K562 (cell line): ENCODE data around the gene HEMGN. TPM values are rescaled to one million over a fixed set of nuclear protein-coding genes. Genes with fewer than 3 reads are reported as not detected.

Source experiments
- CEBPB ChIP-seq: fragments of 450-650 bp; IDR thresholded peaks from 2 replicates; pipeline ENCODE4 v1.6.1; 2016; ENCODE audit warnings: missing genetic modification characterization, missing compliant biosample characterization
- CTCF ChIP-seq, 3 experiments: IDR thresholded peaks in 2 of 3; conservative IDR thresholded peaks in 1 of 3; 2 replicates each; pipeline ENCODE4 v1.5.1; 2011 to 2012; ENCODE audit warnings: low read length in 3 of 3, mild to moderate bottlenecking in 3 of 3, control low read depth in 2 of 3, improper control_type of control experiment in 1 of 3, inconsistent platforms in 1 of 3, low read depth in 1 of 3, mixed read lengths in 1 of 3, moderate library complexity in 1 of 3; ENCODE audit not compliant: insufficient read depth in 2 of 3
- FUS ChIP-seq: fragments of 200-400 bp; formaldehyde crosslinking; optimal IDR thresholded peaks from 2 replicates; pipeline ENCODE3; 2017; ENCODE audit warnings: low read depth, low read length
- HMGN3 ChIP-seq: IDR thresholded peaks from 2 replicates; pipeline ENCODE4 v1.6.1; 2011; ENCODE audit warnings: borderline replicate concordance, low read depth, mild to moderate bottlenecking, mixed read lengths, low read length; ENCODE audit not compliant: insufficient read length; ENCODE audit errors: extremely low read depth
- KDM5B ChIP-seq: fragments of 200-600 bp; sonication (generic); IDR thresholded peaks from 2 replicates; pipeline ENCODE4 v1.6.1; 2012; ENCODE audit warnings: low read depth, mild to moderate bottlenecking, moderate library complexity, low read length, control low read depth, inconsistent platforms; ENCODE audit not compliant: insufficient replicate concordance
- LARP7 ChIP-seq: fragments of 450-650 bp; IDR thresholded peaks from 2 replicates; pipeline ENCODE4 v1.6.1; 2016
- MCM5 ChIP-seq: fragments of 450-650 bp; IDR thresholded peaks from 2 replicates; pipeline ENCODE4 v1.6.1; 2016; ENCODE audit warnings: low read depth
- TGIF2 ChIP-seq: sonication (generic); formaldehyde crosslinking; IDR thresholded peaks from 2 replicates; pipeline ENCODE4 v1.8.1; 2022; ENCODE audit warnings: mild to moderate bottlenecking, missing genetic modification reagents, moderate library complexity
- TRIM28 ChIP-seq: fragments of 450-650 bp; IDR thresholded peaks from 2 replicates; pipeline ENCODE4 v1.6.1; 2017
- ZNF212 ChIP-seq: fragments of 450-650 bp; formaldehyde crosslinking; IDR thresholded peaks from 2 replicates; pipeline ENCODE4 v1.4.0; 2020; ENCODE audit warnings: mild to moderate bottlenecking
- ZNF407 ChIP-seq: fragments of 450-650 bp; IDR thresholded peaks from 2 replicates; pipeline ENCODE4 v1.6.1; 2016; ENCODE audit warnings: low read depth
- ZSCAN32 ChIP-seq: fragments of 450-650 bp; formaldehyde crosslinking; IDR thresholded peaks from 2 replicates; pipeline ENCODE4 v1.4.0; 2020; ENCODE audit warnings: mild to moderate bottlenecking, moderate library complexity
- polyA plus RNA-seq, 8 experiments: library from polyadenylated mRNA; depleted of rRNA in 4 of 8; stranded (reverse) in 5 of 8; unstranded in 3 of 8; fragments of >200 nt; fragmentation: Nextera tagmentation in 2 of 8; fragmentation: Illumina TruSeq in 1 of 8; extraction: Ambion mirVana in 2 of 8; extraction: Trizol in 1 of 8; gene quantifications; 2 replicates each; pipeline versions ENCODE4 v1.2.1 to v1.2.3, GENCODE V29; 2011 to 2014; ENCODE audit warnings: inconsistent platforms in 1 of 8, missing spikeins in 1 of 8
- total RNA-seq, 7 experiments: library from RNA; depleted of rRNA in 6 of 7; stranded (reverse); fragments of >200 nt in 6 of 7; fragmentation: Illumina TruSeq in 2 of 7; extraction: Trizol in 2 of 7; gene quantifications; 2 replicates each; pipeline versions ENCODE4 v1.2.1 to v1.2.3, GENCODE V29; 2011 to 2021; ENCODE audit warnings: low replicate concordance in 1 of 7
- TF ChIP-seq, protein P1 (sequence below): fragments of 250-450 bp; sonication (Bioruptor Pico); IDR thresholded peaks from 2 replicates; pipeline ENCODE4 v1.5.0; 2020; ENCODE audit warnings: mild to moderate bottlenecking, borderline replicate concordance

HEMGN gene
- total and polyA plus RNA-seq, 9 of the 15 experiments (the other 6 are each of a cell fraction or from before 2014, with no cell fraction given): 56.3 to 258 (median 137) TPM

- no peak for TF ChIP-seq ZNF407
- TF ChIP-seq MCM5: no peak
- TF ChIP-seq TGIF2 (CRISPR knock-in tag): no peak
- TF ChIP-seq CEBPB (tag): 0 out of 2 replicates have a peak, but pooled peaks have one; percentile 8
- no peak for TF ChIP-seq ZNF212
- TF ChIP-seq, protein P1, sequence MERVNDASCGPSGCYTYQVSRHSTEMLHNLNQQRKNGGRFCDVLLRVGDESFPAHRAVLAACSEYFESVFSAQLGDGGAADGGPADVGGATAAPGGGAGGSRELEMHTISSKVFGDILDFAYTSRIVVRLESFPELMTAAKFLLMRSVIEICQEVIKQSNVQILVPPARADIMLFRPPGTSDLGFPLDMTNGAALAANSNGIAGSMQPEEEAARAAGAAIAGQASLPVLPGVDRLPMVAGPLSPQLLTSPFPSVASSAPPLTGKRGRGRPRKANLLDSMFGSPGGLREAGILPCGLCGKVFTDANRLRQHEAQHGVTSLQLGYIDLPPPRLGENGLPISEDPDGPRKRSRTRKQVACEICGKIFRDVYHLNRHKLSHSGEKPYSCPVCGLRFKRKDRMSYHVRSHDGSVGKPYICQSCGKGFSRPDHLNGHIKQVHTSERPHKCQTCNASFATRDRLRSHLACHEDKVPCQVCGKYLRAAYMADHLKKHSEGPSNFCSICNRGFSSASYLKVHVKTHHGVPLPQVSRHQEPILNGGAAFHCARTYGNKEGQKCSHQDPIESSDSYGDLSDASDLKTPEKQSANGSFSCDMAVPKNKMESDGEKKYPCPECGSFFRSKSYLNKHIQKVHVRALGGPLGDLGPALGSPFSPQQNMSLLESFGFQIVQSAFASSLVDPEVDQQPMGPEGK: no peak
- no peak for TF ChIP-seq ZSCAN32 (CRISPR knock-in tag)
- TF ChIP-seq CTCF (IDR thresholded peaks at IDR 0.05 in 2 of 3, conservative IDR thresholded peaks at IDR 0.05 in 1 of 3; ENCODE audit: insufficient read depth in 2 of 3, low read depth in 1 of 3, low read length in 3 of 3): no peak
- 0 out of 2 replicates have a peak, but pooled peaks have one; percentile 36 for TF ChIP-seq TRIM28
- TF ChIP-seq KDM5B: no peak
- no peak for TF ChIP-seq FUS
- TF ChIP-seq HMGN3: no peak
- no peak for TF ChIP-seq LARP7
These were observed at the start of gene HEMGN (continued) for GRCh38 chr9:97938081-97938644.
